A172 (cell line): Measurements from ENCODE around the gene PCDH9. TPM values are rescaled to one million over a fixed set of nuclear protein-coding genes. Genes with fewer than 3 reads are reported as not detected.
"Not testable (repeated sequence)": the region's sequence is repeated elsewhere in the genome, so short reads cannot be mapped to it uniquely, and the experiment has no call there.

Source experiments
- DNase-seq: peaks from one replicate; pipeline ENCODE4 v3.0.0-alpha.2; 2015; ENCODE audit warnings: low spot score
- total RNA-seq: library from RNA; depleted of rRNA; stranded (reverse); fragments of >200 nt; shearing (Covaris generic); gene quantifications from 2 replicates; pipeline ENCODE4 v1.2.3, GENCODE V29; 2014

PCDH9 gene
- total RNA-seq, 1 experiment from 2014 or later: 0.02 TPM

DNA sequence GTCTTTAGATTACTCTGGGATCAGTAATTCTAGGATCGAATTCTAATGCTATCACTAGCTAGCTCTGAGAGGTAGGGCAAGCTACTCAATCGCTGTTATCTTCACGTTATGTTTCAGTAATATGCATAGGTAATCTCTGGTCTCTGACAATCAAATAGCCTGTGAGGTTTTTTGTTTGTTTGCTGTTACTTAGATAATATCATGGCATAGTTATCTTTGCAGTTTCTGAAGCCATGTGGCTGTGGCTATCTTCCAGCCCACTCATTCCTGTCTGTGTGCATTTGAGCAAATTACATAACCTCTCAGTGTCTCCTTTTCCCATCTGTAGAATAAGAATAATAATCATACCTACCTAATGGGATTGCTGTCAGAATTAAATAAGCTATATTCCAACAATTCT lies 330.2 kb downstream of the PCDH9 start:
- no peak for DNase-seq

DNA sequence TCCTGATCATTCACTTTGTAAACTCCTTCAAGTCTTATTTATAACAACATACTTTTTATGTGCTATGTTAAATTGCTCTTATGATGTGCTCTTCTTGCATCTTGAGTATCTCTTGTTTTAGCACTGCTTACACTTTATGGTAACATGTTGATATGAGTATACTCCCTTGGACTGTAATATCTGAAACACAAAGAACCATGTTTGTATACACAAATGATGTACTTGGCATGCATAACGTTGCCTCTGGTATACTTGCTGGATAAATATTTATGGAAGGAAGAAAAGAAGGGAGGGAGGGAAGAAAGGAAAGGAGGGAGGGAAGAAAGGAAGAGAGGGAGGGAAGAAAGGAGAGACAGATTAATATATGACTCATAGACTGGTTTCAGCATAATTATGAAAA lies 333.2 kb downstream of the PCDH9 start:
- no peak for DNase-seq

DNA sequence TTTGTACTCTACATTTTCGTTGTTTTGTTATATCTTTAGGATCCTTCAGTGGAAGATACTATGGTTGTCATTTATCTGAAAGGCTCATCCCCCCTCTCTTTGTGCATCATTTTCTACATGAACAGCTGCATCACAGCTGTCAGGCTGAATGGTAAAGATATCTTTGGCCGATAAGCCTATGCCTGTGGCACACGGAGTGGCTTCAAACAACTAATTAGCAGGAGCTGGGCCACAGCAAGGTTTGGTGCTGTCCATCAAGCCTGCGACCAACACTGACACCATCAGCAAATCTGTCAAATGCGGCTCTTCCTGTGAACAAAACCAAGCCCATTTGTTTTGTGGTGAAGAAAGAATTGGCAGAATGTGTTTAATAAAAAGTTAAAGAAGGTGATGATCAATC lies 334.4 kb downstream of the PCDH9 start:
- DNase-seq: no peak

DNA sequence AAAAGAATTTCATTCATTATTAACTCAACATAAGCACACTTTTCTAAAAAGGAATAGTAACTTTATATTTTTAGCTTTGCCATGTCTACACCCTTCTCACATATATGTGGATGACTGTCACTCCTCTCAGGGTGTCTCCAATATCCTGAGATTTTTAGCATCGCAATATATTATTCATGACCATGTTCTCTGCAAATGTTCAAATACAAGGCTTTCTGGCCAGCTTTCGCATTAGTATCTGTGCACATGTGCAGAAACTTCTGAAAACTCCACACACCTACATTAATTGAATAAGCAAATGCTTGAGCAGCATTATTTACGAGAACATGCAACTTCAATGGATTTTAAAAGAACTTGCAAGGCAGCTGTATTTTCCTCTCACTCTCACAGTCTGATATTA lies 334.8 kb downstream of the PCDH9 start:
- no peak for DNase-seq

DNA sequence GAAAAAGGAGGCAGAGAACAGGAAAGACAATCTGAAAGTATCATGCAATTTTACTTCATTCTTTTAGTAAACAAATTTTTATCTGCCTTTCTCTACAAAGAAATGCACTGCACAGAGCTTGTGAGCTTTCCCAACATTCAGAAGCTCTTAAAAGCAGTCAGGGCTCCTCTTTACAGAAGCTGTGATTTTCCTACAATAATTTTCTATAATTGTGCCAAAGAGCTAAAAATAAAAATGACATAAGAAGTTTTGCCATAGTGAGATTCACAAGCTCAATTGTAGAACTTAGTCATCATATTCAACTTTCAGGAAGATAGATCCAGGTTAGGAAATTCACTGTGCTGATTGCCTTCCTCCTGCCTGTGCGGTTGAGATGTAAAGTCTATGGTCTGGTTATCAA lies 341.4 kb downstream of the PCDH9 start:
- DNase-seq: no peak

DNA sequence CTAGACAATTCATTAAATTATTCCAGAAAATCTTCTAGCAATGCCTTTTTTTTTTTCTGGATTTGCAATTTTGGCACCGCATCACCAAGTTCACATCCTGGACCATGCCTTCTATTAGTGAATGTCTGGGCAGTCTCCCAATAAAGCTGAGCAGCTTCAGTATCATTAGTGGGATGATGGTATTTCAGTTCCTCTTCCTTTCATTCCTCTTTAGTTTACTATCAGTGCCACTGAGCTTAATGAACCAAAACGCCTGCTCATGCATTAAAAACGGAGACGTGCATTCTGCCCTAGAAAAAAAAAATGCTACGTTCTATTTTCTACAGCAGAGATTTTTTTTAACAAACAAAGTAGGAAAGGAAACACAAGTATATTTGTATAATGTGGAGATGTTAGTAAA lies 343.0 kb downstream of the PCDH9 start:
- DNase-seq: no peak

DNA sequence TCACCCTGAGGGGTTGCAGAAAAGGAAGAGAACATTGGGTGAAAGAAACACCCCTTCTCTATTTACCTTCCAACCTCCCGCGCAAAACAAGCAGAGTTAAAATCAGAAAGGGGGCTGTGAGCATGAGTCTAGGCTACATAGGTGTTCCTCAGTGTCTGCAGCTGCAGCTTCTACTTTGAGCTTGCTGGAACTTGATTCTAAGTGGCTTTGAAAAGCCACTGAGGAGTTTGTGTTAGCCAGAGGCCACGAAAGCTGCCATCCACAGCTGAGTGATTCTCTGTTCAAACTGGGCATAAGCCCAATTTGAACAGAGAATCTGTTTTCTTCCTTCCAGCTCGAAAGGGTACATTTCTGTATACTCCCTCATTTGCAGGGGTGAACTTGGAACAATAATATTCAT lies 343.9 kb downstream of the PCDH9 start:
- DNase-seq: no peak

DNA sequence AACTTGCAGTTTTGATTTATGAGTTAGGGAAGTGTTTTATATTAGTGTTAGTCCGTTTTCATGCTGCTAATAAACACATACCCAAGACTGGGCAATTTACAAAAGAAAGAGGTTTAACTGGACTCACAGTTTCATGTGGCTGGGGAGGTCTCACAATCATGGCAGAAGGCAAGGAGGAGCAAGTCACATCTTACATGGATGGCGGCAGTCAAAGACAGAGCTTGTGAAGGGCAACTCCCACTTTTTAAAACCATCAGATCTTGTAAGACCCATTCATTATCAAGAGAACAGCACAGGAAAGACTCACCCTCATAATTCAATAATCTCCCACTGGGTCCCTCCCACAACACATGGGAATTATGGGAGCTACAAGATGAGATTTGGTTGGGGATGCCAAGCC lies 349.0 kb downstream of the PCDH9 start:
- not testable (repeated sequence) for DNase-seq

DNA sequence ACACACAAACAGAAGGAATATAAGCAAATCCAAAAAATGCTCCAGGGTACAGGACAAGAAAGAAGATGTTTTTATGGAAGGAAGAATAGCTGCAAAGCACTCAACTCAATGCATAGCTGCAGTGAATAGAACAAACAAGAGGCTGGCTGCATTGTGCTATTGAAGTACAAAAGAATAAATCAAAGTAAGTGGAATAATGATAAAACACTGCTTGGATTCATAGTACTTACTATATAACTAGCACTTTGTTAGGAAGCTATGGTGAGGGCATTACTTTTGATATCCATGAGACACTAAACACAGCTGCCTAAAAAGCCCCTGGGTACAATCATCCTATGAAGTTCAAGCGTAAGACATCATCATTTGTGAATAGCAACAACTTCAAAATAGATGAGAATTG lies 350.1 kb downstream of the PCDH9 start:
- no peak for DNase-seq

DNA sequence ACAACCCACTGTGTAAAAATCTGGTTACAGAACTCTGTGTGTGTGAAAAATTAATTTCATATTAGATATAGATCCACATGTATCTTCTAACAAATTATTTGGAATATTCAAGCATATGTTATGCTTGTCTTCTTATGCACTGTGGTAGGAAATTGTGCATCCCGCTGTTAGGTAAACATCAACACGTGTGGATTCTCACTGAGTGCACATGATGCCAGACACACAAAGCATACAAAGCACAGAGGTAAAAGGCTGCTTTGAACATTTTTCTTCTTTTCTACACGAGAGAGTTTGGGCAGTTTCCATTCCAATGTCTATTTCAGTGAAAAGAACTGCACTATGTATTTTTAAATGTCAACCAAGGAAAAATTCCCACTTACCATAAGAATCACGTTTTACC lies 354.9 kb downstream of the PCDH9 start:
- DNase-seq: no peak

DNA sequence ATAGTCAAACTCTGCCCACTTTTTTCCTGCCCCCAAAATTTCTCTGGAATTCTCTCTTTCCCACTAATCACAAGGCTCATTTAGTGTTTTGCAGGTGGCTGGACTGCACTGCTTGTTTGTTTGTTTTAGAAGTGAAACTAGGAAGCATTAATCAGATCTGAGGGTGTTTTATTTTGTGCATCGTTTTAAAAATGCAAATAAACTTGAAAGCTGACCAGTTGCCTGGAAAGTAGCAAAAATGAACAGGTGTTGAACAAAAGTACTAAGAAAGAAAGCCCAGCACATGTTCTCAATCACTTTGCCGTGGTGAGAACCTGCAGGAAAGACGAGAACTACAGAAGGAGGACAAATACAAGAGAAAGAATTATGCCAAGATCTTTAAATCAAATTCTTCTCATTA lies 365.5 kb downstream of the PCDH9 start:
- no peak for DNase-seq

DNA sequence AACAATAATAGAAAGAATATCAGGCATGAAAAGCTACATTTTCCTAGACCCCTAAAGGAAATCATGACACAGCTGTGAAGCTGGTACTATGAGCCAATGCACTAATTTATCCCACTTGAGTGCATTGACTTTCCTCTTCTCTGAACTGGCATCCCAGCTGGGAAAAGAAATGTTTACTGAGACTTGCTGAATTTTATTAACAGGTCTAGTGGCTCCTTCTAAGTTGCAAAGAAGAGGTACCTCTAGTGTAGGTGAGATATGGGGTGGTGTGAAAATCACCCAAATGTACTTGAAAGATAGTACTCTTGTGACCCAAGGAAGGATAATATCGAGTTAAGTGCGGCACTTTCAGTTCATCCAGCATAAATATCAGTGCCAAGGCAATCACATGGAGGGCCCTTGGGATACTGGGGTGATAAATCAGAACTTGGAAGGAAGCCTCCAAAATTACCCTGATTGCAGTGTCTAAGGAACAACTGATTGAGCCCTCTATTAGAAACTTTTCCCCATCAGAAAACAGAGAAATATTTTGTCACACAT lies 369.2 kb downstream of the PCDH9 start:
- DNase-seq: no peak

DNA sequence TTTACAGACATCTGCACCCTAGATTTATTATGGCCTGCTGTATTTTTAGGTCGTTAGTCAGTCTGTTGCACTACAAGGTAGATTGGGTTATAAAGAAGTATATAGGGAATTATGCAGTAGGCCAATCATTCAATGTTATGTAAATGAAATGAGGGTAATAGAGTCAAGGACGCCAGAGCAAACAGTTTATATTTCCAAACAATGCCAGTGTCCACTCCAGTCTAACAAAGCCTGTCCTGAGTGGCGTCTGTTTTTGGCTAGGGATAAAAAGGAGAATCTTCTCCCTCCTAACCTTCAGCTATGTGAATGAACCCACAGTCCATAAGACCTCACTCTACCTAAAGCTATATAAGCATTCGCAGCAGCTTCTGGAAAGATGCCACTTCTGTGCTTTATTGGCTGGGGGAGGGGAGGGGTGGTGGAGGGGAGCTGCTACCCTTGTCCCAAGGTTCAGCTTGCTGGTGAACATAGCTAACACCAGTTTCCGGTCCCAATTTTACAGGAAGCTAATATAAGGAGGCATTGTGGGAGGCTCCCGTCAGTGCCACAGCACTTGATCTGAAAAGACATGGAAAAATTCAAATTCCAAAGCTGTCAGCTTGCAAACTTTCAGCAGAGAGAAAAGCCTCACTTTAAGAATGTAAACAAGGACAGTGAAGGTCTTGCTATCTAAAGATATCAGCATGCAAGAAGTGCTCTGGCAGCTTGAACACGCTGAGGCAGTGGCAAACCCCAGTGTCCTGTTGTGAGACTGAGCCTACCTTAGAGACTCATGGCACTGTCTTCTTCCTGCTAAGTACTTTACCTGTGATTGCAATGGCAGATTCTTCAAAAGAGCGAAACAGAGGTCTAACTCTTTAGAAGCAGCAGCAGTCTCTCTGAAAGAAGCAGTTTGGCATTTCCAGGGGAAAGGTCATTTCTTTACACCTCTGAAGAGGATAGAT lies 369.9 kb downstream of the PCDH9 start:
- no peak for DNase-seq

DNA sequence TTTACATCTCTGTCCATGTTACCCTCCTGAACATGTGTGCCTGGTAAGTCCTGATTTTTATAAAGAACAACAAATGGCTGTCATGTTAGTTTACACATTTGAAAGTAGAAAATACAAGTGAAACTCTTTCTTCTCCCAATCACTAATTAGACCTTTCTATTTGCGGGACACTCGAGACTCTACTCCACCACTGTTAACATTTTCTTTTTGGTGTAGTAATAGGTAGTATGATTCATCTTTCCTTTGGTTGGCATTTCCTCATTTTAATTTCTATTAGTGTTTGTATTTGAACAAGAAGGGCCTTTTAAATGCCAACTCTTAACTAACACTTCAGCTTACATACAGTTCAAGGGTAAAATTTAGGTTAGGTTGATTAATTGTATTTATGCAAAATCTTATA lies 371.1 kb downstream of the PCDH9 start:
- no peak for DNase-seq

DNA sequence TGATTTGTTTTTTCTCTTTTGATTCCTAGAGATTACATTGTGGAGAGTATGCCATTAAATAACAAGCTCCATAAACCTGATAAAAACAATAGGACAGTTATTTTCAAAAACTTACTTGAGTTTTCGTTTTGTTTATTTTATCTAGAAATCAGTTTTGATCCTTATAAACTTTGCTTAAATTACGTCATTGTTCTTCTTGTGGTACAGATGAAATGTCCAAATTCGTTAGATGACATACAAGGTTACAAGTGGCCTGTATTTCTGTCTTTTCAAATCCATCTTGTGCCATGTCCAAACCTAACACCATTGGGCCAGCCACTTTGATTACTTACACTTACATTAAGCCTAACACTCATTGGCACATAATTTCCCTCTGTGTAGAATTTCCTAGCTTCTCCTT lies 372.0 kb downstream of the PCDH9 start:
- no peak for DNase-seq

DNA sequence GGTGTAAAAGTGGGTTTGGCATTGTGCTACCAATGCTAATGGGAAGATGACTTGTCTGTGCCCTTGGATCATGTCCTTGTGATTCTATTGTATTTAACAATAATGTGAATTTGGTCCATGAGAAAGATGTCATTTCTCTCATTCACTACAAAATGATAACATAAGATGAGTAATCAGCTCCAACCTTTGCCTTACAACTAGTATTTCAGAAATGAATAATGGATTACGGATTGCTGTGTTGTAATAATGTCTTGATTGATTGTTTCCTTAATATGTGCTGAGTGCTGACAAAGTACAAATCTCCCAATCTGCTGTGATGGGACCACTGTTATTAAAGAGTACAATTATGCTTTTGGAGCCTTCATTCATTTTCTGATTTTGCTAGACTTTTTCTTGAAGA lies 375.0 kb downstream of the PCDH9 start:
- no peak for DNase-seq

DNA sequence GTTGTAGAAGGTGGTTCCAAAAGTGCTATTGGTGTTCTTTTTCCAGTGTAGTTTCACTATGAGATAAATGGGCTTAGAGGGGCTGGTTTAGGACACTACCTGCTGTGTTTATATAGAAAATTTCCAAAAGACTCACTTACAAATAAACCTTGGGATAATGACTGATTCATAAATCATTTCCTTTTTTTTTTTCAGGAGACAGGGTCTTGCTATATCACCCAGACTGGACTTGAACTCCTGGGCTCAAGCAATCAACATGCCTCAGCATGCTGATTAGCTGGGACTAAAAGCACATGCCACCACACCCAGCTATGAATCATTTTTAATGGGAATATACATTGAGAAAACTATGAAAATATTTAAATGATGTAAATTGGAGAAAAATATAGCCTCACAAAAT lies 376.6 kb downstream of the PCDH9 start:
- DNase-seq: no peak

DNA sequence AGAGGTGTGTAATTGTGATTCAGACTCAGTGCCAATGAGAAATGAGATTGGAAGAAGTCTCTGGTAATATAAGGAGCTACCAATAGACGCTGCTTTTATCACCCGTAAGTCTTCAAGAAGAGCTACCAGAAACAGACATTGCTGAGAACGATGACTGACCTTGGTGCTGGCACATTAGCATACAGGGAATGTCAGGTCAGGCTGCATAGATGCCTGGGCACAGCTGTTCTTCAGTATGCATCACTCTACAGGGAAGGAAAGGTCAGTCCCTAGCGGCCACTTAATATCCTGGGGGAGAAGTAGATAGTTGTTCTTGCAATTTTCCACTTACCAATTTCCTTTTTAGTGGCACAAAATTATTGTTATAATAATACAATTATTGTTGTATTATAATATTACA lies 380.4 kb downstream of the PCDH9 start:
- no peak for DNase-seq

DNA sequence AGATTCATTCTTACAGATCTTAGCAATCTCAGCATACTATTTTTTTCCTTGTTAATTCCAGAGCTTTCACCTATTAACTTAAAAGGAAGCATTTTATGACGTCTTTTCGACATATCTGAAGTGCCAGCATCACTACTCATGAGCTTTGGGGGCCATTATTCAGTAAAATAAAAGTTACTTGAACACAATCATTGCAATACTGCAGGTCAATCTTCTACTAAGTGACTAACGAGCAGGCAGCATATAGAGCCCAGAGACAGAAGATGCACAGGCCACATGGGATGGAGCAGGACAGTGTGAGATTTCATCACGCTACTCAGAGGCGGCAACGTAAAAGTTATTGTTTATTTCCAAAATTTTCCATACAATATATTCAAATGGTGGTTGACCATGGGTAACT lies 382.6 kb downstream of the PCDH9 start:
- DNase-seq: no peak

DNA sequence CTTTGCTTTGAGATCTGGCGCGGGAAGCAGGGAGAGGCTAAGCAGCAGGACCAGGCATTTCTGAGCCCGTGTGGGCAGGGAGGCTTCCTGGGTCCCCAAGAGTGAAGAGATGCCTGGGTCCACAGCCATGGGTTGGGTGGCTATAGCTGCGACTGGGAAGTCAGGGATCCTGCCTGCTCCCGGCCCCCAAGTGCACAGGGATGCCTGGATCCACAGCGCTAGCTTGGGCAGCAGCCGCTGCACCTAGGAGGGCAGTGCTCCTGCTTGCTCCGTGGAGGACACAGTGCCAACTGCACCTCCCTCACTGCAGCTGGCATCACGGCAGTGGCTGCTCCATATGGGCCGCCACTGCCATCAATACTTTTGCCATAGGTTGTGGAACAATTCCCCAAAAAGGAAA lies 384.7 kb downstream of the PCDH9 start:
- DNase-seq: no peak

DNA sequence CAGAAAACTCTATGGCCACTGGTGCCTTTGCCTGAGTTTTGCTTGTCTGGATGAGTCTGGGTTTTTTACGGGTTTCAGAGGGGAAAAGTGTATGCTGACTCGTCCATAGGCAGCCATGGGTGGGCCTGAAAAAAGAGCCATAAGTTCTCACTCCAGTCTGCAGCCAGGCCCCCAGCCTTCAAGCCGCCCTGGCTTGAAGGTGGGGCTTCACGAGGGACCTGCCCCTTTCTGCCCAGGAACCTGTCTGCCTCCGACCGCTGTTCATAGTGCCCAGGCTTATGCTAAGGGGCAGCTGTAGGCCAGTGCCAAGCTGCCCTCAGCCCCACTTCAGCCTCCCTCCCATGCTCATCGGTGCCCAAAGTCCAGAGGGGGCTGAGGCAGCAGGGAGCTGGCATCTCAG lies 385.2 kb downstream of the PCDH9 start:
- DNase-seq: no peak

DNA sequence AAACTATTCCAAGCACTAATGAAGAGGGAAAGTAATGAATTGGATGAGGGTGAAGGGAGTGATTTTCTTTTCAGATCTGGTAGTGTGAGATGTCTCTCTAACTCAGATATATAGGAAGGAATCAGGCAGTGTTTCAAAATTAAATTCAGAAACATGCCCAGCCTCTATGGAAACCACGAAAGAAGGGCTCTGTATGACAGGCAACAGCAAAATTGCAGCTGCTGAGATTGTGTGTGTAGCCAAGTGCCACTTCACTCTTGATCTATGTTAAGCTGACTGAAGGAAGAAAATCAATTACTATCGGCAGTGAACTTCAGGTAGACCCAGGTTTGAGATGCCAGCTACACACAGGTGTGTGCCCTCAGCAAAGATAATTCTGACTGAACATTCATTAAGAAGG lies 387.4 kb downstream of the PCDH9 start:
- no peak for DNase-seq

DNA sequence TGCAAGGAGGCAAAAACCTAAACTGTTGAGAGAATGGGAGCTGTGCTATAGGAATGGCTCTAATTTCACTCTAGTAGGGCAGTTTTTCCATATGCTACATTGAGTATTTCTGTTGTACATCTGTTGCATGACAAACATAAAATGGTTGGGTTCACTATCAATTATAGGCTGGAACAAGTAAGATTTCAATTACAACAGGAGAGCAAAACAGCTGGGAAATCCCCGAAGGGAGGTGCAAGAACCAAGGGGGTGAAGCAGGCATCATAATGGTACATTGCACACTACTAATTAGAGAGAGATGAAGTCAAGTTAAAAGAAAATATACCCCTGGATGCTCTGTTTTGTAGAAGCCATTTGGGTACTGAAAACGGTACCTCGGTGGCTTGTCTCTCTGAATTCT lies 389.5 kb downstream of the PCDH9 start:
- DNase-seq: no peak

DNA sequence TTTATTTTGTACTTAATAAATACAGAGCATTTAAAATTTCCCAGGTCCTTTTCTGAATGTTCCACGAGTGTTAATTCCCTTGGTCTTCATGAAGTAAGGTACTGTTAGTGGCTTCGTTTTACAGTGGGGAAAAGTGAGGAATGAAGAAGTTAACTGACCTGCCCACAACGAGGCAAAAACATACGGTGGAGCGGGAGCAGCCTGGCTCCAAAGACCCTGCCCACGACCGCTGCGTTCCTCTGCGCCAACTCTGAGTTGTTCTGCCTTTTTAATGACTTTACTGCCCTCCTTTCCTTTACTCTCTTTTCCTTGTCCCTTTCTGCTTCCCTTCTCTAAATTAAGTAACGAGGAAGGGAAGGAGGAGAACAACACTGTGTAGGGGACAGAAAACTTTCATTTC lies 392.9 kb downstream of the PCDH9 start:
- no peak for DNase-seq
